Measurements from ENCODE around the gene IL10.

DNA sequence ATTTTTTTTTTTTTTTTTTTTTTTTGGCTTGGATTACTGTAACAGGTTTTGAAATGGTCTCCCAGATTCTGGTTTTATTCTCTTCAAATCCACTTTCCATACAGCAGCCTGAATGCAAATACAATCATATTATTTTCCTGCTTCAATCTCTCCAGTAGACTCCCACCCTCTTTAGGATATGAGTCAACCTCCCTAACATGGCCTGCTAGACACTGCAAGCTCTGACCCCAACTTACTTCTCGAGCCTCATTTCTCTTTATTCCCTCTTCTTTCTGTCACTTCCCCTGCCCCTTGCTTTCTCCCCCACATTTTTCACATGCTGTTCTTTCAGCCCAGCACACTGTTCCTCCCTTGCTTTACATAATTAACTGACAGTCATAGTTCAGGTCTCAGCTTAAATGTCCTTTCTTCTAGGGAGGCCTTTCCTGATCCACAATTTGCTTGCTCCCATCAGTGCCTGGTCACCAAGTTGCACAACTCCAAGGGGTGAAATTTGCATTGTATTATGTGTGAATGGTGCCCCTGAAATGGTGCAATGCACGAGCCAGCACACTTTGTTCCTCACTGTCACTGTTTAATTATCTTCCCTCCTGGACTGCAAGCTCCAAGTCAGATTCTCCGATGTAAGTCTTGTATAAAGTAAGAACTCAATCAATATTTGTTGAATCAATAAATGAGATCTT, 23.8 kb downstream of the IL10 start:
- TF ChIP-seq, protein P1, sequence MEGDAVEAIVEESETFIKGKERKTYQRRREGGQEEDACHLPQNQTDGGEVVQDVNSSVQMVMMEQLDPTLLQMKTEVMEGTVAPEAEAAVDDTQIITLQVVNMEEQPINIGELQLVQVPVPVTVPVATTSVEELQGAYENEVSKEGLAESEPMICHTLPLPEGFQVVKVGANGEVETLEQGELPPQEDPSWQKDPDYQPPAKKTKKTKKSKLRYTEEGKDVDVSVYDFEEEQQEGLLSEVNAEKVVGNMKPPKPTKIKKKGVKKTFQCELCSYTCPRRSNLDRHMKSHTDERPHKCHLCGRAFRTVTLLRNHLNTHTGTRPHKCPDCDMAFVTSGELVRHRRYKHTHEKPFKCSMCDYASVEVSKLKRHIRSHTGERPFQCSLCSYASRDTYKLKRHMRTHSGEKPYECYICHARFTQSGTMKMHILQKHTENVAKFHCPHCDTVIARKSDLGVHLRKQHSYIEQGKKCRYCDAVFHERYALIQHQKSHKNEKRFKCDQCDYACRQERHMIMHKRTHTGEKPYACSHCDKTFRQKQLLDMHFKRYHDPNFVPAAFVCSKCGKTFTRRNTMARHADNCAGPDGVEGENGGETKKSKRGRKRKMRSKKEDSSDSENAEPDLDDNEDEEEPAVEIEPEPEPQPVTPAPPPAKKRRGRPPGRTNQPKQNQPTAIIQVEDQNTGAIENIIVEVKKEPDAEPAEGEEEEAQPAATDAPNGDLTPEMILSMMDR (IDR thresholded peaks at IDR 0.05) = no peak
- no peak for TF ChIP-seq POLR2A (IDR thresholded peaks at IDR 0.05)

Measured in heart left ventricle (tissue), 13 donors.